HAP-1 (cell line): ENCODE measurements around the gene FBXO41.

Experiments used
- DNase-seq, 2 experiments: peaks; one replicate each; pipeline ENCODE4 v3.0.0-alpha.2; 2016 to 2020; ENCODE audit warnings: low spot score in 2 of 2
- H3K27me3 ChIP-seq: fragments of 250-450 bp; sonication (Bioruptor Pico); 2 replicates; pipeline ENCODE4 v1.5.1; 2020; ENCODE audit warnings: low read depth, mild to moderate bottlenecking, moderate library complexity
- H3K36me3 ChIP-seq: fragments of 250-450 bp; sonication (Bioruptor Pico); replicated peaks from 2 replicates; pipeline ENCODE4 v1.5.1; 2020; ENCODE audit warnings: mild to moderate bottlenecking
- H3K4me1 ChIP-seq: fragments of 250-450 bp; sonication (Bioruptor Pico); 2 replicates; pipeline ENCODE4 v1.5.1; 2020; ENCODE audit warnings: mild to moderate bottlenecking
- H3K4me3 ChIP-seq: fragments of 250-450 bp; sonication (Bioruptor Pico); 2 replicates; pipeline ENCODE4 v1.5.1; 2020; ENCODE audit warnings: mild to moderate bottlenecking, moderate library complexity
- H3K9me3 ChIP-seq: fragments of 250-450 bp; sonication (Bioruptor Pico); 2 replicates; pipeline ENCODE4 v1.5.1; 2020; ENCODE audit warnings: mild to moderate bottlenecking, moderate library complexity
- in situ Hi-C: fragments of 300-500 bp; cut with MboI; formaldehyde crosslinking; loops from 3 replicates; pipeline ENCODE4 v1.14.3; 2020; ENCODE audit warnings: low sequenced_read_pairs, inconsistent platforms, mixed read lengths

Gene FBXO41

DNA sequence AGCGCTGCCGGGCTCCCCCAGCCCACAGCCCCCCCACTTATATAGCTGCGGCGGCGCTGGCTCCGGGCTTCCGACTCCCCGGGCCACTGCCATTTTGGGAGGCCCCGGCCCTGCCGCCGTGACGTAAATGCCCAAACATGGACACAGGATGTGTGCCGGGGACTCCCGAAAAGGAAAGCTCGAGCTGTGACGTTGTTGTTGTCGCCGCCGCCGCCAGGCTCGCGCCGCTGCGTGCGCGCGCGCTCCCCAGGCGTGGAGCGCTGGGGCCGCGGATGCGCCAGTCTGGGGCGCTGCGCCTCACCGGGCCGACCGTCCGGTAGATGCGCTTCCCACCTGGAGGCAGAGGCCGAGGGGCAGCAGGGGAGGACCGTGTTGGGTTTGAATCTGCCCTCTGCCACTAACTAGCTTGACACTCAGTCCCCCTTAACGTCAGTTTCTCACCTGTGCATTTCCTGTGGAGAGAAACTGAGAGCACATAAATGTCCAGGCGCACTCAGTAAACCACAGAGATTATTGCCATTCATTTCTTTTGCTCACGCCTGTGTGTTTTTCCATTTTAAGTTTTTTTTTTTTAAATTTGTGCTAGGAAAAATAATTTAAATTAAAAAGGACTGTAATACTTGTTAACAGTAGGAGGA is 9.4 kb upstream of the FBXO41 start, which contains the start of gene EGR4:
EGR4 (minus strand) TSS at position 15 of the 638 bp plus-strand sequence. CDS start 231 bp downstream, outside the sequence.
- H3K27me3 ChIP-seq = peaks cover 58% of the 10 kb centered on the region
- peak within 1 kb of the TSS; percentile 27 for H3K4me3 ChIP-seq
- in situ Hi-C loops = no loop called here

DNA sequence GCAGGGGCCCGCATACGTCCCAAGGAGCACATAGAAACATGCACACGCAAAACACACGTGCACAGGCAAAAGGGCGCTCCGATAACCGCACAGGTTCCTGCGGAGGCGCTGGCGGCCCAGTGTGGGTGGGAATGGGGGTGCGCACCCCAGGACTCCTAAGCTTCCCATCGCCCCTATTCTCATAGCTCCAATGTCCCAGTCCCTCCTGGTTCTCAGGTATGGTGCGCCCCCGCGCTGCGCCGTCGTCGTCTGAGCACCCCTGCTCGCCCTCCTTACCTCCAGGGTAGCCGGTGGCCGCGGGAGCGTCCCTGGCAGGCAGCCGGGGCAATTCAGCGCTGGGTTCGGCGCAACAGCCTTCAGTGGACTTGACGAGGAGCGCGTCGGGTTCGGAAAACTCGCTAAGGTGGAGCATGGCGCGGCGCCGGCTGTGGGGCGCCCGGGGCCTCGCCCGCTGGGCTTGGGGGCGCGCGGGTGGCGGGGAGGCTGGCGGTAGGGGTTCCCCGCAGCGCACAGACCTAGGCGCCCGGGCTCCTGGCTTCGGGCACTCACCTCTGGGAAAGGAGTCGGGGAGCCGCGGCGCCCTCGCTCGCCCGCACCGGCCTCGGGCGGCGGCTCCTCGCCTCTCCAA is 8.7 kb upstream of the FBXO41 start:
- no peak for DNase-seq
- peak overlapping the region; percentile 27 for H3K4me3 ChIP-seq
- H3K36me3 ChIP-seq = no peaks in the 10 kb centered on the region
- H3K27me3 ChIP-seq = peaks cover 58% of the 10 kb centered on the region
- H3K4me1 ChIP-seq = no peaks in the 10 kb centered on the region
- no peaks in the 10 kb centered on the region for H3K9me3 ChIP-seq
- in situ Hi-C loops = no loop called here

More for the DNA sequence above, 9.4 kb upstream of the FBXO41 start, which contains the start of gene EGR4:
- H3K36me3 ChIP-seq = no peaks in the 10 kb centered on the region
- no peaks in the 10 kb centered on the region for H3K9me3 ChIP-seq
- H3K4me1 ChIP-seq = no peaks in the 10 kb centered on the region
- peak; percentile 61 to 74 for DNase-seq

DNA sequence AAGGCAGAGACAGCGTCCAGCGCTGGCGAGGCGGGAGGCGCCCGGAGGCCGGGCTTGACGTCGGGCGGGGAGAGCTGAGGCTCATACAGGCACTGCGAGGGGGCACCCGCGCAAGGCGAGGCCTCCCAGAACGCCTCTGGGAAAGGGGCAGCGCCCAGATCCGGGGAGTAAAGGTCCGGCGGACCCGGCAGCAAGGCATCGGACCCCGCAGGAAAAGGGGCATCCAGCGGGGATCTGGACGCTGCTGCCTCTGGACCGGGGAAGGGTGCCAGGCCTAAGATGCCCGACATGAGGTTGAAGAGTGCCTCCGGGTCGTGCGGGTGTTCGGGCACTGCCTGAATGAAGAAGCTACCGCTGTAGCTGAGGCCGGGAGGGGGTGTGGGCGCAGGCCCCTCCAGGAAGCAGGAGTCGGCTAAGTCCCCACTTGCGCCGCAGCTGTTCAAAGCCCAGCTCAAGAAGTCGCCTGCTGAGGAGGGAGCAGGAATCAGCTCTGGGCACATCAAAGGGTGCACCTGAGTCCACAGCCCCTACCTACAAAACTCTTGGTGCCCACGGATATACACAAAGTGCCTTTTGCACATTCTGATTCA is 8.1 kb upstream of the FBXO41 start:
- H3K27me3 ChIP-seq = peaks cover 58% of the 10 kb centered on the region

DNA sequence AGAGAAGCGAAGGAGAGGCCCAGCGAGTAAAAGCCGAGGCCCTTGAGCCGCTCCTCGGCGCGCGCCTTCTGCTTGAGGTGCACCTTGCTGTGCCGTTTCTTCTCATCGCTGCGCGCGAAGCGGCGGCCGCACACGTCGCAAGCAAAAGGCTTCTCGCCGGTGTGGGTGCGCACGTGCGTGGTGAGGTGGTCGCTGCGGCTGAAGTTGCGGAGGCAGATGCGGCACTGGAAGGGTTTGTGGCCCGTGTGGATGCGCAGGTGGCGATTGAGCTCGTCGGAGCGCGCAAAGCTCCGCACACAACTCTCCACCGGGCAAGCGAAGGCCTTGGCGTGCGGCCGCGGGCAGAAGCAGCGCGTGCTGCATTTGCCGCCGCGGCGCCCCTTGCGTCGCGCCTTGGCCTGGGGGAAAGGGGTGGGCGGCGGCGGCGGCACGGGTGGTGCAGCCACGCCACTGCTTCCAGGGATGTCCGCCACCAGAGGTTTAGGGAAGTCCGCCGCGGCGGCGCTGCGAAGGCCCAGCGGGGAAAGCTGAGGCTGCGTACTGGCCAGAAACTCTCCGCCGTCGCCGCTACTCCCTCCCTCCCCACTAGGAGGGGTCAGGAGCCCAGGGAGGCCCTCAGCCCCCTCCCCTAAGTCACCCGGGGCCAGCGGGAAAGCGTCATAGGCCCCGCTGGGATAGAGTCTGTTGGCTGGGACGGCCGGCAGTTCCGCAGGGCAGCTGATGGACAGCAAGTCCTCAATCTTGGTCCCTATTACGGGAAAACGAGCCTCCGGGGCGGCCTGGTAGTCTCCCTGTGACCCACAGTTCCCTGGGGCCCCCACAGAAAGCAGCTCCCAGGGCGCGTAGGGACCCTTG is 7.4 kb upstream of the FBXO41 start:
- peak in 1 of 2 experiments; percentile 45 for DNase-seq
- H3K27me3 ChIP-seq = peaks cover 55% of the 10 kb centered on the region
- in situ Hi-C loops = no loop called here

More for the DNA sequence above, 8.1 kb upstream of the FBXO41 start:
- no peak for DNase-seq
- no peak overlapping the region for H3K4me3 ChIP-seq
- no peaks in the 10 kb centered on the region for H3K4me1 ChIP-seq
- in situ Hi-C loops = no loop called here
- no peaks in the 10 kb centered on the region for H3K9me3 ChIP-seq
- no peaks in the 10 kb centered on the region for H3K36me3 ChIP-seq

DNA sequence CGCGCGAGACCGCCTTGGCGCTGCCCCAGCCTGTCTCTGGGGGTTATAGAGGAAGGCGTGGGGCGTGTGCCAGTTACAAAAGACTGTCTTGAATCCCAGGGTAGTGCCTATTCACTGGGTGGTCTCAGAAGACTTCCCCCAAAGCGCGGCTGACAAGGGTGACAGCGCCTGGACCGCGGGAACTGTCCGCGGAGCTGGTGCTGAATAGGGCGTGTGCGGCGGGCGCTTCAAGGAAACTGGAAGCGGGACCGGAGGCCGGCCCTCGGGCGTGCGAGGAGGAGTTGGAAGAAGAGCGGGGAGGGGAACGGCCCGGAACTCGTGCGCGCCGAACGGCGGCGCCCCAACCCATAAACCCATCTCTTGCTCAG is 6.8 kb upstream of the FBXO41 start:
- no peaks in the 10 kb centered on the region for H3K4me1 ChIP-seq
- in situ Hi-C loops = no loop called here
- H3K9me3 ChIP-seq = no peaks in the 10 kb centered on the region
- no peaks in the 10 kb centered on the region for H3K36me3 ChIP-seq
- no peak overlapping the region for H3K4me3 ChIP-seq
- H3K27me3 ChIP-seq = peaks cover 53% of the 10 kb centered on the region
- peak; percentile 38 to 79 for DNase-seq

More for the DNA sequence above, 7.4 kb upstream of the FBXO41 start:
- H3K36me3 ChIP-seq = no peaks in the 10 kb centered on the region
- no peaks in the 10 kb centered on the region for H3K4me1 ChIP-seq
- H3K9me3 ChIP-seq = no peaks in the 10 kb centered on the region
- no peak overlapping the region for H3K4me3 ChIP-seq

DNA sequence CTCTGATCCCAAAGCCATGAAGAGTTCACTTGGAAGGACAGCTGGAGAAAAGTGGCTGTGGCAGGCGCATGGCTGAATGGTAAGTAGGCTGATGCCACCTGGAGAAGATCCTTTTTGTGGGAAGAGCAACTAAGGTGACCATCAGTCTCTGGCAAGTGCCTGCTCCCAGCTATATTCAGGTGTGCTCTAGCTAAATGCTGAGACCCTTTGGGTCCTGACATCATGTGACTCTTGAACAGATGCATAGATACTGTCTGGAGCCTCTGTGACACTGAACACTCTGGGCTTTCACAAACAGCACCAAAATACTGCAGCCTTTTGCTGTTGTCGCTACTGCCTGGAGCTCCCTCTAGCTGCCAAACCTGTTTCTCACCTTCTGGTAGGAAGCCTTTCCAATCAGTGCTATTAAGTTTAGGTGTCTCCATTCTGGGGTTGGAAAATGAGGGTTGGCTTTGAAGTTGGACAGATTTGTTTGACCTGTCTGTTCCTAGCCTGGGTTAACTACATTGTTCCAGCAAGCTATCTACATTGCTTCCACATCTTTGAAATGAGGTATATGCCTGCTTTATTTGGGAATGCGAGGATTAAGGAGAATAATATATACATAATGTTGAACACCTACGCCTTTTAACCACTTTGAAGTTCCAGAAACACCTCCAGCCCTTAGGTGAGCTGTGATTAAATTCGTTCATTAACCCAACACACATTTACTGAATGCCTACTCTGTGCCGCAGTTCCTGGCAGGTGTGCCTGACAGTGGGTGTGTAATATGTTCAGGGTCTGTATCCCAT is 6.0 kb upstream of the FBXO41 start:
- in situ Hi-C loops = no loop called here
- H3K36me3 ChIP-seq = no peaks in the 10 kb centered on the region
- peak; percentile 30 to 61 for DNase-seq
- no peak overlapping the region for H3K4me3 ChIP-seq
- H3K4me1 ChIP-seq = no peaks in the 10 kb centered on the region
- H3K27me3 ChIP-seq = peaks cover 49% of the 10 kb centered on the region
- H3K9me3 ChIP-seq = no peaks in the 10 kb centered on the region

DNA sequence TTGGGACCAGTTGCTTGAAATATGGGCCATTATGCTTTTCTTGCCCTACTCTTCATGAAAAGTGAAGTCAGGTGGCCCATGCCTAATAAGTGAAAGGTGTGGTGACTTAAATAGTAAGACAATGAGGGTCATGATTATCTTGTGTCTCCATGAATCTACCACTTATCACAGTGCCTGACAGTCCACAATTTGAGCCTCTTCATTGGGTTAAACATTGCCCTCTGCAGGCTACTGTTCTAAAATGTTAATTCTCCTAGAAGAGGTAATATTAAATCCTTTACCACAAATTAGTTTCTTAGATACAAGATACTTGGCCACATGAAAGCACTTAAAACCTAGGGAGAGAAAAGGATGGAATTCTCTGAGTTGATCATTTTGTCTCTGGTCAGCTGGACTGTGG is 5.0 kb upstream of the FBXO41 start:
- Histone ChIP-seq H3K4me3 (no peak overlapping the region), H3K36me3 (no peaks in the 10 kb centered on the region), H3K4me1 (0 out of 2 replicates have a peak, but pooled peaks cover 3% of the 10 kb centered on the region), H3K27me3 (peaks cover 45% of the 10 kb centered on the region), H3K9me3 (no peaks in the 10 kb centered on the region)
- DNase-seq = no peak
- in situ Hi-C loops = no loop called here

DNA sequence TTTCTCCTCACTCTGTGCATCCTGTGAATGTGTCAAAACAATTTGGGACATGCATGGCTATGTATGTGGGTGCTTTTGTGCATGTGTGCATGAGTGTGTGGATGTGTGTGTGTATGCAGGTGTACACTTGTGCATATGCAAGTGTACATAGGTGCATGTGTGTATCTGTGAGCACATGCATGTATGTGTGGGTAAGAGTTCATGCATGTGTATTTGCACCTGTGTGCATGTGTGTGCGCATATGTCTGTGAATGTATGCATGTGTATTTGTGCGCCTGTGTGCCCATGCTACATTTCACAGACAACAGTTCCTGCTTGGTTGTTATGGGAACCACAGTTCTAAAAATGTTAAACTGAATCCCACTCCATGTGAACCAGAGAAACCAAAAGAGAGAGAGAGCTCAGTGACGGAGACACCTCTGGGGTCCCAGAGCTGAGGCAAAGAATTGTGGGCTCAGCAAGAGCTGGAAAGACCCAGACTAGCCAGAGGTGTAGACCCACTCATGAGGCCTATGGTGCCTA is 1.9 kb upstream of the FBXO41 start:
- Histone ChIP-seq H3K4me3 (no peak overlapping the region), H3K9me3 (no peaks in the 10 kb centered on the region), H3K4me1 (peaks cover 3% of the 10 kb centered on the region; the same call in 1 of the 2 replicates), H3K36me3 (no peaks in the 10 kb centered on the region), H3K27me3 (peaks cover 14% of the 10 kb centered on the region)
- in situ Hi-C loops = no loop called here
- DNase-seq = no peak

DNA sequence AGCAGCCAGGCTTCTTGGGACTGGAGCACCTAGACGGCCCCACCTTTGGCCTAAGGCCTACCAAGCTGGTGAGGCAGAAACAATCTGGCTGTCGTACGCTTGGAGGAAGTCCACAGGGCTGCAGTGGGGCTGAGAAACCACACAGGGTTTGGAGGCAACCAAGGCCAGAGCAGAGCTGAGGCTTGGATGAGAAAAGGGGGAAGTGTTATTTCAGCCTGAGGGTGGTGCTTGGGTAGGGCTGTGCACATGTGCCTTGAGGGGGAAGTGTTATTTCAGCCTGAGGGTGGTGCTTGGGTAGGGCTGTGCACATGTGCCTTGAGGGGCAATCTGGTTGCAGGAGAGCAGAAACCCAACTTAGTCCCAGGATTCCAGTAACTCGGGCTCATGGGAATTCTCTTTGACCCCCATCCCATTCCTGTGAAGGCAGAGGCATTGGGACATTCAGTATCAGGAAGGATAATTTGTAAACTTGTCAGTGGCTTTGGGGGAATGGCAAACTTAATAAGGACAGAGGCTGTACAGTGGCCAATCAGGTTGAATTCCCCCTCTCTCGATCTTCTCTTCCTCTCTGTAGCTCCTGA is 971 bp upstream of the FBXO41 start:
- H3K9me3 ChIP-seq = no peaks in the 10 kb centered on the region

DNA sequence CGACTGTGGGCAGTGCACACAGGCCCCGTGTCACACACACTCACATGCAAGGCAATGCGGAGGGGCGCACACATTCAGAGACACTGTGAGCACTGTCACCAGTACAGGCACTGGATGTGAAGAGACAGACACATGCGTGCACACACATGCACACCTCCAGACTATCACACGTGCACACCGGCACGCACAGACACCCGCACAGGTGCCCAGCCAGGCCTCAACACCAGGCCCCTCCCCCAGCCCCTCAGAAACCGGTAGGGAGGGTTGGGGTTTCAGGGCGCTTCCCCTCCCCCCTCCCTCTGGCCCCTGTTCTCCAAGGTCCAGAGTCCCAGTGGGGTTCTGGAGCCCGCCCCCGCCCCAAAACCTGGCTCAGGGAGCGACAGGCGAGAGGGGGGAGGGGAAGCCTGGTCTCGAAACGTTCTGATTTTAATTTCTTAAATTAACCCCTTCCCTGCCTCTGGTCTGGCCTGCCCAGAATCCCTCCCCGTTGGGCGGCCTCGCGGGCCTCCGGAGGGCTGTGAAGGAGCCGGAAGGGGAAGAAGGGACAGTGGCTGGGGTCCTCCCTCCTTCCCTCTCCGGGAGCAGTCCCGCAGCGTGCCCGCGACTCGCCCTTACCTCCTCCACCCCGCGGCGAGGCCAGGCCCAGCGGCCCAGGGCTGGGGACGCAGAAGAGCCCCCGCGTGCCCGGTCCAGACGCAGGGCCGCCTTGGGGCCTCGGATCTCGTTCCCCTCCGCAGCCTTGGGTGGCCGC is 558 bp downstream of the FBXO41 start:
- Histone ChIP-seq H3K4me1 (peaks cover 3% of the 10 kb centered on the region; the same call in 1 of the 2 replicates), H3K27me3 (no peaks in the 10 kb centered on the region; the same call in 1 of the 2 replicates), H3K36me3 (no peaks in the 10 kb centered on the region; the same call in 1 of the 2 replicates), H3K4me3 (peak overlapping the region; percentile 66), H3K9me3 (no peaks in the 10 kb centered on the region)
- DNase-seq = peak in 1 of 2 experiments; percentile 48
- in situ Hi-C loops = no loop called here

More for the DNA sequence above, 971 bp upstream of the FBXO41 start:
- in situ Hi-C loops = no loop called here
- H3K4me1 ChIP-seq = peaks cover 3% of the 10 kb centered on the region; the same call in 1 of the 2 replicates
- H3K4me3 ChIP-seq = peak overlapping the region; percentile 66
- no peaks in the 10 kb centered on the region; the same call in 1 of the 2 replicates for H3K36me3 ChIP-seq
- peaks cover 5% of the 10 kb centered on the region for H3K27me3 ChIP-seq
- DNase-seq = no peak

DNA sequence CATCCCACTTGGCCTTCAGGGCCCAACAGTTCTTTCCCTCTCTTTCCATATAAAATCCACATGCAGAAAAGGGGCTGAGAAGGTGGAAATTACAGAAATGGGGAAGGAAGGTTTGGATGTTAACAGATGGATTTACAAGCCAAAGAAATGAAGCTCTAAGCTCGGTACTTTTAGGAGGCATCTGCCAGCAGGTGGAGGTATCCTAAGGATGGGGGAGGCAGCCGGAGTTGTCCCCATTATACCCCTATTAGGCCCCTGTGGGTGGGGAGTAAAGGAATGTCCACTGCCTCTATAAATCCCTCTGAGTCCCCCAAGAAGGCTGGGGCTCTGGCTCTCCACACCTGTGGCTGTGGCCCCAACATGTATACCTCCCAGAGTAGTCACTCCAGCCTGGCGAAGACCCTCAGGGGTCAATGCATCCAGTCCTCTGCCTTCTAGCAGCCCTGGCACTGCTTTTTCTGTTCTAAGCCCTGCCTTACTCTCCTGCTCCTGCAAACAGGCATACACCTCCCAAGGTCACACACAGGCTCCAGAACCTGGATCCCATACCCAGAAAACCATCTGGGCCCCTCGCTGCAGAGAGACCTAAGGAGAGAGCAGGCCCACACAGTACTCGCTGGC is 1.2 kb downstream of the FBXO41 start:
- H3K27me3 ChIP-seq = no peaks in the 10 kb centered on the region; the same call in 1 of the 2 replicates
- H3K4me1 ChIP-seq = peaks cover 3% of the 10 kb centered on the region; the same call in 1 of the 2 replicates
- no peak for DNase-seq
- H3K36me3 ChIP-seq = no peaks in the 10 kb centered on the region; the same call in 1 of the 2 replicates
- H3K4me3 ChIP-seq = peak overlapping the region; percentile 66
- in situ Hi-C loops = no loop called here
- no peaks in the 10 kb centered on the region for H3K9me3 ChIP-seq
